H1 (cell line): ENCODE measurements around the gene PLCL2. TPM values are rescaled to one million over a fixed set of nuclear protein-coding genes. Genes with fewer than 3 reads are reported as not detected.

Source experiments
- CTCF ChIA-PET: fragments of 300-600 bp; sonication (Branson Sonifier 250); formaldehyde crosslinking; loops from one replicate; lab custom pipeline; 2021; ENCODE audit not compliant: partially characterized antibody; lab: Charles Lee
- POLR2A ChIA-PET: fragments of 300-600 bp; sonication (Branson Sonifier 250); formaldehyde crosslinking; loops from one replicate; lab custom pipeline; 2021; ENCODE audit warnings: inconsistent platforms; ENCODE audit not compliant: partially characterized antibody; lab: Charles Lee
- DNase-seq, 2 experiments: peaks; one replicate each; pipeline versions ENCODE4 v3.0.0 to v3.0.0-alpha.2; 2010 to 2022; ENCODE audit warnings: low spot score in 2 of 2, low read depth in 1 of 2, mixed read lengths in 1 of 2
- FAIRE-seq: peaks from 2 replicates; lab custom pipeline; 2011; peaks lifted over from hg19 to GRCh38; lab: Jason Lieb, UNC
- H2AFZ ChIP-seq: 2 replicates; pipeline ENCODE4 v1.8.1; 2012; ENCODE audit warnings: low read length, inconsistent platforms
- H2AK5ac ChIP-seq: 2 replicates; pipeline ENCODE4 v1.6.1; 2013; ENCODE audit warnings: low read depth, low read length
- H2BK120ac ChIP-seq: replicated peaks from 2 replicates; pipeline ENCODE3; 2013; ENCODE audit warnings: low read depth, low read length, inconsistent platforms
- H2BK12ac ChIP-seq: 2 replicates; pipeline ENCODE4 v1.6.1; 2013; ENCODE audit warnings: low read depth, low read length
- H2BK15ac ChIP-seq: 2 replicates; pipeline ENCODE4 v1.6.1; 2013; ENCODE audit warnings: low read length
- H2BK20ac ChIP-seq: 2 replicates; pipeline ENCODE4 v1.6.1; 2013; ENCODE audit warnings: low read length
- H2BK5ac ChIP-seq: 2 replicates; pipeline ENCODE4 v1.6.1; 2013; ENCODE audit warnings: low read depth, low read length
- H3K14ac ChIP-seq: 2 replicates; pipeline ENCODE4 v1.6.1; 2013; ENCODE audit warnings: inconsistent platforms; ENCODE audit not compliant: insufficient read length
- H3K18ac ChIP-seq: 2 replicates; pipeline ENCODE4 v1.6.1; 2013; ENCODE audit warnings: low read length; ENCODE audit errors: extremely low read depth
- H3K23ac ChIP-seq: 2 replicates; pipeline ENCODE4 v1.6.1; 2013; ENCODE audit warnings: inconsistent platforms; ENCODE audit not compliant: insufficient read length
- H3K23me2 ChIP-seq: 2 replicates; pipeline ENCODE4 v1.6.1; 2013; ENCODE audit warnings: low read depth, low read length
- H3K27ac ChIP-seq: 2 replicates; pipeline ENCODE4 v1.6.1; 2011; ENCODE audit warnings: low read depth, low read length, inconsistent platforms
- H3K27me3 ChIP-seq, 4 experiments: replicated peaks in 1 of 4; 1 replicate in 1 of 4; 2 replicates in 3 of 4; pipeline versions ENCODE4 v1.6.1 to v1.8.1; 2011 to 2013; ENCODE audit warnings: low read length in 3 of 4, mild to moderate bottlenecking in 3 of 4, inconsistent platforms in 2 of 4, mixed read lengths in 2 of 4, moderate library complexity in 1 of 4; ENCODE audit not compliant: control insufficient read depth in 3 of 4, insufficient read depth in 3 of 4; ENCODE audit errors: extremely low read depth in 1 of 4
- H3K36me3 ChIP-seq, 4 experiments: 2 replicates each; pipeline versions ENCODE4 v1.6.1 to v1.8.1; 2011 to 2013; ENCODE audit warnings: mild to moderate bottlenecking in 4 of 4, low read length in 3 of 4, moderate library complexity in 2 of 4, control low read depth in 1 of 4, inconsistent platforms in 1 of 4; ENCODE audit not compliant: insufficient read depth in 4 of 4, control insufficient read depth in 2 of 4
- H3K4ac ChIP-seq: replicated peaks from 2 replicates; pipeline ENCODE3; 2013; ENCODE audit warnings: low read length, low read depth, mixed read lengths, inconsistent platforms; ENCODE audit not compliant: insufficient read length
- H3K4me1 ChIP-seq, 4 experiments: replicated peaks in 1 of 4; 1 replicate in 1 of 4; 2 replicates in 3 of 4; pipeline versions ENCODE4 v1.6.1 to v1.8.1; 2011 to 2013; ENCODE audit warnings: low read length in 3 of 4, inconsistent platforms in 2 of 4, mixed read lengths in 1 of 4; ENCODE audit not compliant: insufficient read depth in 4 of 4, control insufficient read depth in 3 of 4
- H3K4me2 ChIP-seq, 2 experiments: 2 replicates each; pipeline versions ENCODE4 v1.6.1 to v1.8.1; 2011 to 2013; ENCODE audit warnings: low read depth in 2 of 2, low read length in 2 of 2, control low read depth in 1 of 2, inconsistent platforms in 1 of 2, mild to moderate bottlenecking in 1 of 2; ENCODE audit not compliant: insufficient read depth in 1 of 2
- H3K4me3 ChIP-seq, 4 experiments: fragments of 200-600, 300-600 bp in 1 of 4; sonication (generic), shearing (Covaris generic), sonication (Bioruptor Twin) in 1 of 4; 2 replicates each; pipeline versions ENCODE4 v1.5.1 to v1.8.1; 2011 to 2016; ENCODE audit warnings: low read length in 4 of 4, low read depth in 3 of 4, control low read depth in 2 of 4, inconsistent platforms in 2 of 4, mild to moderate bottlenecking in 2 of 4, mixed read lengths in 1 of 4, moderate library complexity in 1 of 4; ENCODE audit not compliant: insufficient read depth in 2 of 4; ENCODE audit errors: extremely low read depth in 1 of 4
- H3K56ac ChIP-seq: replicated peaks from 2 replicates; pipeline ENCODE3; 2013; ENCODE audit warnings: low read depth, mild to moderate bottlenecking, mixed read lengths, low read length, inconsistent platforms; ENCODE audit not compliant: insufficient read length
- H3K79me1 ChIP-seq: 2 replicates; pipeline ENCODE4 v1.6.1; 2013; ENCODE audit warnings: low read depth, low read length, control low read depth
- H3K79me2 ChIP-seq, 2 experiments: 2 replicates each; pipeline versions ENCODE4 v1.6.1 to v1.8.1; 2012 to 2013; ENCODE audit warnings: low read length in 2 of 2, mild to moderate bottlenecking in 2 of 2, inconsistent platforms in 1 of 2; ENCODE audit not compliant: insufficient read depth in 2 of 2, control insufficient read depth in 1 of 2
- H3K9ac ChIP-seq, 4 experiments: replicated peaks in 1 of 4; 1 replicate in 1 of 4; 2 replicates in 3 of 4; pipeline versions ENCODE4 v1.6.1 to v1.8.1; 2011 to 2013; ENCODE audit warnings: low read depth in 3 of 4, low read length in 3 of 4, control low read depth in 2 of 4, mild to moderate bottlenecking in 2 of 4, moderate library complexity in 2 of 4, inconsistent platforms in 1 of 4; ENCODE audit errors: extremely low read depth in 1 of 4
- H3K9me3 ChIP-seq, 2 experiments: 2 replicates each; pipeline versions ENCODE4 v1.6.1 to v1.8.1; 2012 to 2013; ENCODE audit warnings: mild to moderate bottlenecking in 2 of 2, moderate library complexity in 2 of 2, control low read depth in 1 of 2, inconsistent platforms in 1 of 2, low read depth in 1 of 2, low read length in 1 of 2, mixed read lengths in 1 of 2; ENCODE audit not compliant: insufficient read depth in 2 of 2
- H4K20me1 ChIP-seq, 2 experiments: replicated peaks in 1 of 2; 2 replicates each; pipeline versions ENCODE3 to v1.8.1; 2011 to 2013; ENCODE audit warnings: inconsistent platforms in 2 of 2, low read length in 2 of 2, mild to moderate bottlenecking in 1 of 2; ENCODE audit not compliant: insufficient read depth in 2 of 2, control insufficient read depth in 1 of 2
- H4K5ac ChIP-seq: 2 replicates; pipeline ENCODE4 v1.6.1; 2013; ENCODE audit warnings: low read length, low read depth, mixed read lengths, inconsistent platforms; ENCODE audit not compliant: insufficient read length
- H4K8ac ChIP-seq: 2 replicates; pipeline ENCODE4 v1.8.0; 2013; ENCODE audit warnings: mild to moderate bottlenecking, moderate library complexity, low read length, inconsistent platforms; ENCODE audit not compliant: insufficient read depth; ENCODE audit errors: extremely low read depth
- H4K91ac ChIP-seq: replicated peaks from 2 replicates; pipeline ENCODE3; 2013; ENCODE audit warnings: low read length, mixed read lengths, inconsistent platforms; ENCODE audit not compliant: insufficient read length
- ATF3 ChIP-seq: IDR thresholded peaks from 2 replicates; pipeline ENCODE4 v1.6.1; 2011; ENCODE audit warnings: low read depth, mild to moderate bottlenecking, low read length; ENCODE audit not compliant: insufficient read depth
- CHD1 ChIP-seq: IDR thresholded peaks from 2 replicates; pipeline ENCODE4 v1.6.1; 2012; ENCODE audit warnings: low read depth, low read length, improper control_type of control experiment
- E2F6 ChIP-seq: IDR thresholded peaks from 2 replicates; pipeline ENCODE4 v1.6.1; 2012; ENCODE audit warnings: inconsistent platforms
- EZH2 ChIP-seq: fragments of 200-600 bp; sonication (generic); IDR thresholded peaks from 2 replicates; pipeline ENCODE4 v1.7.1; 2012; ENCODE audit warnings: low read depth, mild to moderate bottlenecking, moderate library complexity, low read length, inconsistent platforms; ENCODE audit not compliant: severe bottlenecking
- JUND ChIP-seq: IDR thresholded peaks from 2 replicates; pipeline ENCODE4 v1.6.1; 2011; ENCODE audit warnings: mild to moderate bottlenecking, improper control_type of control experiment, low read length
- MAX ChIP-seq: IDR thresholded peaks from 2 replicates; pipeline ENCODE4 v1.6.1; 2012; ENCODE audit warnings: inconsistent platforms
- POLR2A ChIP-seq, 2 experiments: IDR thresholded peaks; 1 replicate in 1 of 2; 2 replicates in 1 of 2; pipeline ENCODE4 v1.6.1; 2011; ENCODE audit warnings: low read depth in 2 of 2, low read length in 2 of 2, mild to moderate bottlenecking in 2 of 2; ENCODE audit errors: control extremely low read depth in 1 of 2
- RXRA ChIP-seq: IDR thresholded peaks from 2 replicates; pipeline ENCODE4 v1.6.1; 2011; ENCODE audit warnings: low read depth, mild to moderate bottlenecking, low read length, moderate library complexity; ENCODE audit not compliant: insufficient read depth
- SP2 ChIP-seq: IDR thresholded peaks from 2 replicates; pipeline ENCODE4 v1.6.1; 2012; ENCODE audit warnings: mild to moderate bottlenecking, low read length, inconsistent platforms
- TAF1 ChIP-seq: IDR thresholded peaks from 2 replicates; pipeline ENCODE4 v1.6.1; 2011; ENCODE audit warnings: mild to moderate bottlenecking, low read depth, low read length
- TEAD4 ChIP-seq: IDR thresholded peaks from 2 replicates; pipeline ENCODE4 v1.6.1; 2012; ENCODE audit warnings: low read depth, low read length, inconsistent platforms, mixed read lengths
- WGBS, 2 experiments: shearing (Covaris generic) in 1 of 2; methylation state at CpG; one replicate each; pipeline versions ENCODE4 v1.1.6 to v1.1.7; 2013 to 2015; ENCODE audit warnings: low lambda C conversion rate in 2 of 2, mixed read lengths in 2 of 2, inconsistent platforms in 1 of 2, low coverage in 1 of 2, missing lambda C conversion rate in 1 of 2; ENCODE audit not compliant: insufficient replicate concordance in 2 of 2, insufficient coverage in 1 of 2, insufficient read length in 1 of 2; ENCODE audit errors: extremely low coverage in 1 of 2, missing lambda C conversion rate in 1 of 2; 5-methylcytosine and 5-hydroxymethylcytosine counted together
- polyA plus RNA-seq, 7 experiments: library from polyadenylated mRNA; depleted of rRNA in 3 of 7; stranded (reverse) in 5 of 7; unstranded in 2 of 7; fragments of >200 nt in 5 of 7; fragments of 200-250 nt in 2 of 7; gene quantifications; 1 replicate in 5 of 7; 2 replicates in 1 of 7; 4 replicates in 1 of 7; pipeline versions ENCODE4 v1.2.1 to v1.2.3, GENCODE V29; 2011 to 2013; ENCODE audit warnings: missing spikeins in 2 of 7, mixed read lengths in 2 of 7
- total RNA-seq: library from RNA; stranded (reverse); fragmentation: NEBNext Ultra II Directional; extraction: Animal tissue kit (Norgen Biotek cat#: 25700); gene quantifications from 2 replicates; pipeline ENCODE4 v1.2.1, GENCODE V29; 2021

Gene PLCL2
- total and polyA plus RNA-seq, 2 of the 8 experiments (the other 6 are each of a cell fraction or from before 2014, with no cell fraction given), result 3.5 to 6.8 TPM

DNA sequence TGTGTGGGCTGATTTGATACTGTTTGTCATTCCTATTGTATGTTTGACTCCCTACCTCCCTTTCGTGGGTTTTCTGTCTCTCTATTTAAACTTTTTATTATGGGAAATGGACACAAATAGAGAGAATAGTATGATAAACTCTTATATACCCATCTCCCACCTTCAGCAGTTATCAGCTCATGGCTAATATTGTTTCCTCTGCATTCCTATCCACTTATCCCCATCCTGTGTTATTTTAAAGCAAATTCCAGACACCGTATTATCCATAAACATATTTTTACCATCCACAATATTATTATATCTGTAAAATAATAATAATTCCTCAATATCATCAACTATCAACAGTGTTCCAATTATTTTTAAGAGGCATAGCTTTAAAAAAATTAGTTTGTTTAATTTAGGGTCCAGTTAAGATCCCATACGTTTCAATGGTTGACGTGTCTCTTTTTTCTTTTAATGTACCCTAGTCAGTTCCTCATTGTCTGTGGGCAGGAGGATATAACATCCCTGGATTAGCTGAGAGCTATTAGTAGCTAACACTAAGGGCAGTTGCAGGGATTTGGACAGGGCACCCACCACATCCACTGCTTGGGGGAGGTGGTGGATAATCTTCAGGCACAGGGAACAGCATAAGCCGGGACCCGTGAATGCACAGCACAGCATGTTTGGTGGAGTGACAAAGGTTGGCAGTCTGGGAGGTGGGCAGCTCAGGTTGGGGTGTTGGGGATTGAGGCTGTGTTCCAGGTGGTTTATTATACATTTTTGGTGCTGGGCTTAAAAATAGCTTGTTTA is 23.5 kb downstream of the PLCL2 start:
- no peak overlapping the region for H3K56ac ChIP-seq
- WGBS, 2 experiments, result 80 to 100% methylated on average over 1 to 6 of the region's 6 CpGs
- H4K91ac ChIP-seq, result no peak overlapping the region
- H2BK12ac ChIP-seq, result no peak overlapping the region
- DNase-seq (no peak), FAIRE-seq (no peak)
- no peaks in the 10 kb centered on the region for H3K9me3 ChIP-seq
- no peak overlapping the region for H4K8ac ChIP-seq
- ChIA-PET POLR2A (interaction anchor here (0.8 kb wide), 1 partner anchor 10 kb away, joined by 3 read pairs; no protein-coding TSS in a partner anchor), CTCF (interaction anchor here (1.2 to 1.5 kb wide), 2 partner anchors 24 to 32 kb away, joined by 3 read pairs; no protein-coding TSS in a partner anchor)
- no peaks in the 10 kb centered on the region for H3K79me1 ChIP-seq
- no peaks in the 10 kb centered on the region for H4K20me1 ChIP-seq
- no peak overlapping the region for H2BK20ac ChIP-seq
- no peak overlapping the region; a peak in 1 of 7 replicates for H3K9ac ChIP-seq
- no peaks in the 10 kb centered on the region for H3K36me3 ChIP-seq
- H3K14ac ChIP-seq, result no peak overlapping the region
- no peak overlapping the region for H3K4me2 ChIP-seq
- H3K4me3 ChIP-seq, result no peak overlapping the region
- H3K4ac ChIP-seq, result no peak overlapping the region
- no peak overlapping the region for H4K5ac ChIP-seq
- no peak overlapping the region for H3K18ac ChIP-seq
- no peak overlapping the region for H2AFZ ChIP-seq
- H3K27me3 ChIP-seq, result no peaks in the 10 kb centered on the region
- no peak overlapping the region for H2BK15ac ChIP-seq
- H3K23me2 ChIP-seq, result no peaks in the 10 kb centered on the region
- no peak for TF ChIP-seq MAX
- no peak for TF ChIP-seq E2F6
- no peak for TF ChIP-seq EZH2
- no peak for TF ChIP-seq TAF1
- no peak for TF ChIP-seq POLR2A (IDR thresholded peaks at IDR 0.05; ENCODE audit: control extremely low read depth in 1 of 2, low read depth in 2 of 2, low read length in 2 of 2)
- TF ChIP-seq RXRA, result no peak
- TF ChIP-seq SP2, result no peak
- TF ChIP-seq CHD1, result no peak
- no peak for TF ChIP-seq JUND
- TF ChIP-seq TEAD4, result no peak
- no peak for TF ChIP-seq ATF3
- H3K4me1 ChIP-seq, result peaks cover 2 to 19% (median 3%) of the 10 kb centered on the region in 4 experiments; a peak in 4 of 7 replicates
- no peak overlapping the region for H2AK5ac ChIP-seq
- no peak overlapping the region for H3K27ac ChIP-seq
- H3K79me2 ChIP-seq, result peaks cover 0 to 26% of the 10 kb centered on the region in 2 experiments; a peak in 3 of 4 replicates
- no peak overlapping the region for H2BK5ac ChIP-seq
- no peak overlapping the region for H3K23ac ChIP-seq
- no peak overlapping the region for H2BK120ac ChIP-seq
